Astrocyte of the spinal cord (primary cell): Measurements from ENCODE around the gene ZNF423.

ENCODE experiments used
- DNase-seq: peaks from one replicate; pipeline ENCODE4 v3.0.0; 2011; ENCODE audit warnings: low read depth, low spot score
- H3K4me3 ChIP-seq: 2 replicates; pipeline ENCODE4 v1.5.1; 2011; ENCODE audit warnings: low read depth, mild to moderate bottlenecking, low read length, moderate library complexity
- in situ Hi-C: cut with HindIII; loops from 2 replicates; pipeline ENCODE4 v1.10.0; 2017; ENCODE audit warnings: low sequenced_read_pairs
- TF ChIP-seq, protein P1 (sequence below): IDR thresholded peaks from 2 replicates; pipeline ENCODE4 v1.5.1; 2012; ENCODE audit warnings: low read depth, mild to moderate bottlenecking, low read length, inconsistent platforms

Gene ZNF423

GRCh38 chr16:49478107-49478506 is 377.8 kb downstream of the ZNF423 start:
- in situ Hi-C loops, result no loop called here
- no peak overlapping the region for H3K4me3 ChIP-seq
- no peak for DNase-seq
- TF ChIP-seq, protein P1, sequence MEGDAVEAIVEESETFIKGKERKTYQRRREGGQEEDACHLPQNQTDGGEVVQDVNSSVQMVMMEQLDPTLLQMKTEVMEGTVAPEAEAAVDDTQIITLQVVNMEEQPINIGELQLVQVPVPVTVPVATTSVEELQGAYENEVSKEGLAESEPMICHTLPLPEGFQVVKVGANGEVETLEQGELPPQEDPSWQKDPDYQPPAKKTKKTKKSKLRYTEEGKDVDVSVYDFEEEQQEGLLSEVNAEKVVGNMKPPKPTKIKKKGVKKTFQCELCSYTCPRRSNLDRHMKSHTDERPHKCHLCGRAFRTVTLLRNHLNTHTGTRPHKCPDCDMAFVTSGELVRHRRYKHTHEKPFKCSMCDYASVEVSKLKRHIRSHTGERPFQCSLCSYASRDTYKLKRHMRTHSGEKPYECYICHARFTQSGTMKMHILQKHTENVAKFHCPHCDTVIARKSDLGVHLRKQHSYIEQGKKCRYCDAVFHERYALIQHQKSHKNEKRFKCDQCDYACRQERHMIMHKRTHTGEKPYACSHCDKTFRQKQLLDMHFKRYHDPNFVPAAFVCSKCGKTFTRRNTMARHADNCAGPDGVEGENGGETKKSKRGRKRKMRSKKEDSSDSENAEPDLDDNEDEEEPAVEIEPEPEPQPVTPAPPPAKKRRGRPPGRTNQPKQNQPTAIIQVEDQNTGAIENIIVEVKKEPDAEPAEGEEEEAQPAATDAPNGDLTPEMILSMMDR, result no peak

GRCh38 chr16:49477250-49477895 is 378.5 kb downstream of the ZNF423 start:
- no peak for DNase-seq
- in situ Hi-C loops, result no loop called here
- no peak overlapping the region for H3K4me3 ChIP-seq
- TF ChIP-seq, protein P1, result no peak

GRCh38 chr16:49474741-49475140 is 381.2 kb downstream of the ZNF423 start:
- DNase-seq, result no peak
- TF ChIP-seq, protein P1, result no peak
- in situ Hi-C loops, result no loop called here
- H3K4me3 ChIP-seq, result no peak overlapping the region

DNA sequence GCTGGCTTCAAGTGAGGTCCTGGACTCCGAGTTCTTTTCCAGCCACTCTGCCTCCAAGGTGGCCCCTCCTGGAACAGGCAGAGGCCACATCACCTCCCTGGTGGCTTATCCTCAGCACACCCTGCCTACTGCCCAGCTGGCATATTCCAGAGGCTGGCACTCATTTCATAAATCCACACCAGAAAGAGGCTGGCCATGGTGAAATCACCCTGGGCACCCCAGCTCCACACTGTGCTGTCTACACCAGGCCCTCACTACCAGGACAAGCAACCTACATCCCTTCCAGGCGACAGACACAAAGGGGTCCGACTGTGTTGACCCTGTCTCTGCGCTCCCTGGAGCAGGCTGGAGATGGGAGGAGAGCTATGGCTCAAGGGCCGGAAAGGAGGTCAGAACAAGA is 382.1 kb downstream of the ZNF423 start:
- no peak overlapping the region for H3K4me3 ChIP-seq
- no peak for DNase-seq
- in situ Hi-C loops, result no loop called here
- TF ChIP-seq, protein P1, result no peak

GRCh38 chr16:49473131-49473530 is 382.8 kb downstream of the ZNF423 start:
- DNase-seq, result no peak
- no peak overlapping the region for H3K4me3 ChIP-seq
- TF ChIP-seq, protein P1, result no peak
- in situ Hi-C loops, result no loop called here

DNA sequence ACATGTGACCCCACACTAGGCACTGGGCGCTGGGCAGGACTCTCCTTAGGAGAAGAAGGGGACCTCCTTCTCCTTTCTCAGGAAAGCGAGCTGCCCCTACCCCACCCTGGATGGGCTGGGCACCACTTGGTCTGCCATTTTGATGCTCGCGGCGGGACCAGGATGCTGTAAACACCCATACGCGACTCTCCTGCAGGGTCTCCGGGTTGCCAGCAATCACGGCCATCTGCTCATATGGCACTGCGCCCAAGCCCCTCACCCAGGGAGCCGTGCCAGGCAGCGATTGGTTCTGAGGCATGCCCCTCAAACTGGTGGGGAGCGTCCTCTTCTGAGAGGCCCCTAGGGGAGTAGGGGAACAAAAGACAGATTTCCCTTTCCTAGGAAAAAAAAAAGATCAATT is 383.3 kb downstream of the ZNF423 start:
- TF ChIP-seq, protein P1, result no peak
- no peak for DNase-seq
- H3K4me3 ChIP-seq, result no peak overlapping the region
- in situ Hi-C loops, result no loop called here
